22Rv1 (cell line): ENCODE results near the gene TCEANC.
"Not testable (repeated sequence)": the region's sequence is repeated elsewhere in the genome, so short reads cannot be mapped to it uniquely, and the experiment has no call there.

Source experiments
- CTCF ChIP-seq: fragments of 450-650 bp; IDR thresholded peaks from 2 replicates; pipeline ENCODE4 v1.5.1; 2017; ENCODE audit warnings: mild to moderate bottlenecking
- ZFX ChIP-seq: fragments of 450-650 bp; IDR thresholded peaks from 2 replicates; pipeline ENCODE4 v1.6.1; 2017; ENCODE audit warnings: antibody characterized with exemption, borderline replicate concordance

GRCh38 chrX:13669755-13670154 is 16.8 kb downstream of the TCEANC start:
- TF ChIP-seq CTCF, ZFX: not testable (repeated sequence)
